WTC11 (cell line): Measurements from ENCODE around the gene ACOT9. TPM values are rescaled to one million over a fixed set of nuclear protein-coding genes. Genes with fewer than 3 reads are reported as not detected.

ENCODE experiments used
- ATAC-seq: fragments of 200-7000 bp; cut with Tn5 transposase; 2 replicates; pipeline ENCODE4 v1.10.0; 2021; ENCODE audit warnings: mild to moderate bottlenecking, moderate library complexity
- CTCF ChIA-PET: fragments of 300-600 bp; sonication (Branson Sonifier 250); formaldehyde crosslinking; loops from one replicate; lab custom pipeline; 2021; ENCODE audit warnings: antibody characterized with exemption; lab: Charles Lee
- POLR2A ChIA-PET: fragments of 350-600 bp; sonication (Branson Sonifier 250); formaldehyde crosslinking; loops from one replicate; lab custom pipeline; 2021; ENCODE audit warnings: antibody characterized with exemption; lab: Charles Lee
- DNase-seq: peaks from one replicate; pipeline ENCODE4 v3.0.0; 2021; ENCODE audit warnings: low spot score
- H3K27ac Mint-ChIP-seq: 2 replicates; pipeline ENCODE4 v1.8.0; 2021; ENCODE audit warnings: mixed read lengths
- H3K27me3 Mint-ChIP-seq: 2 replicates; pipeline ENCODE4 v1.8.0; 2021; ENCODE audit warnings: low read depth, mild to moderate bottlenecking, moderate library complexity, mixed read lengths
- H3K36me3 Mint-ChIP-seq: 2 replicates; pipeline ENCODE4 v1.8.0; 2021; ENCODE audit warnings: mixed read lengths
- H3K4me1 Mint-ChIP-seq: 2 replicates; pipeline ENCODE4 v1.8.0; 2022; ENCODE audit warnings: mixed read lengths
- H3K4me3 Mint-ChIP-seq: 2 replicates; pipeline ENCODE4 v1.8.0; 2021; ENCODE audit warnings: mild to moderate bottlenecking, moderate library complexity, mixed read lengths
- H3K9me3 Mint-ChIP-seq: 2 replicates; pipeline ENCODE4 v1.8.0; 2021; ENCODE audit warnings: mixed read lengths
- ATF1 ChIP-seq: sonication (generic); formaldehyde crosslinking; IDR thresholded peaks from 2 replicates; pipeline ENCODE4 v1.8.1; 2023; ENCODE audit warnings: mild to moderate bottlenecking, moderate library complexity, missing genetic modification reagents
- CDX4 ChIP-seq: fragments of 250-450 bp; sonication (Bioruptor Pico); IDR thresholded peaks from 2 replicates; pipeline ENCODE4 v1.9.0; 2021; ENCODE audit warnings: moderate library complexity, mild to moderate bottlenecking, inconsistent platforms, borderline replicate concordance
- CREB1 ChIP-seq: sonication (generic); formaldehyde crosslinking; IDR thresholded peaks from 2 replicates; pipeline ENCODE4 v1.8.0; 2023; ENCODE audit warnings: mild to moderate bottlenecking, missing genetic modification reagents
- CTCF ChIP-seq: fragments of 200-600 bp; IDR thresholded peaks from 2 replicates; pipeline ENCODE4 v1.8.0; 2022; ENCODE audit warnings: antibody characterized with exemption
- ESRRA ChIP-seq: sonication (generic); formaldehyde crosslinking; IDR thresholded peaks from 2 replicates; pipeline ENCODE4 v1.8.1; 2022; ENCODE audit warnings: mild to moderate bottlenecking, missing genetic modification reagents, borderline replicate concordance
- ETV6 ChIP-seq: sonication (generic); formaldehyde crosslinking; IDR thresholded peaks from 2 replicates; pipeline ENCODE4 v1.8.1; 2022; ENCODE audit warnings: mild to moderate bottlenecking, missing genetic modification reagents
- FOXJ3 ChIP-seq: sonication (generic); formaldehyde crosslinking; IDR thresholded peaks from 2 replicates; pipeline ENCODE4 v1.9.0; 2021; ENCODE audit warnings: missing genetic modification reagents, mild to moderate bottlenecking, borderline replicate concordance
- FOXK1 ChIP-seq: sonication (generic); formaldehyde crosslinking; IDR thresholded peaks from 2 replicates; pipeline ENCODE4 v1.8.0; 2022; ENCODE audit warnings: mild to moderate bottlenecking, moderate library complexity, missing genetic modification reagents
- FOXP1 ChIP-seq: sonication (generic); formaldehyde crosslinking; IDR thresholded peaks from 2 replicates; pipeline ENCODE4 v1.8.0; 2022; ENCODE audit warnings: missing genetic modification reagents, mild to moderate bottlenecking, moderate library complexity, borderline replicate concordance
- GABPB1 ChIP-seq: sonication (generic); formaldehyde crosslinking; IDR thresholded peaks from 2 replicates; pipeline ENCODE4 v1.8.1; 2023; ENCODE audit warnings: mild to moderate bottlenecking, missing genetic modification reagents
- GTF2I ChIP-seq: fragments of 250-450 bp; sonication (Bioruptor Pico); conservative IDR thresholded peaks from 2 replicates; pipeline ENCODE4 v1.4.0; 2021; ENCODE audit warnings: mild to moderate bottlenecking
- HMGXB4 ChIP-seq: sonication (generic); formaldehyde crosslinking; IDR thresholded peaks from 2 replicates; pipeline ENCODE4 v1.8.1; 2023; ENCODE audit warnings: mild to moderate bottlenecking, moderate library complexity, missing genetic modification reagents
- JAZF1 ChIP-seq: fragments of 250-450 bp; sonication (Bioruptor Pico); IDR thresholded peaks from 2 replicates; pipeline ENCODE4 v1.9.0; 2021; ENCODE audit warnings: moderate library complexity, mild to moderate bottlenecking, inconsistent platforms
- KAT7 ChIP-seq: sonication (generic); formaldehyde crosslinking; IDR thresholded peaks from 2 replicates; pipeline ENCODE4 v1.8.1; 2023; ENCODE audit warnings: missing genetic modification reagents, mild to moderate bottlenecking, borderline replicate concordance
- MYBL2 ChIP-seq: sonication (generic); formaldehyde crosslinking; IDR thresholded peaks from 2 replicates; pipeline ENCODE4 v1.8.1; 2023; ENCODE audit warnings: mild to moderate bottlenecking, moderate library complexity, missing genetic modification reagents
- SMAD4 ChIP-seq: sonication (generic); formaldehyde crosslinking; IDR thresholded peaks from 2 replicates; pipeline ENCODE4 v1.8.0; 2022; ENCODE audit warnings: mild to moderate bottlenecking, missing genetic modification reagents
- TCF7 ChIP-seq: sonication (generic); formaldehyde crosslinking; IDR thresholded peaks from 2 replicates; pipeline ENCODE4 v1.8.0; 2022; ENCODE audit warnings: mild to moderate bottlenecking, low read depth, missing genetic modification reagents, moderate library complexity
- TEAD1 ChIP-seq: sonication (generic); formaldehyde crosslinking; IDR thresholded peaks from 2 replicates; pipeline ENCODE4 v1.8.0; 2022; ENCODE audit warnings: mild to moderate bottlenecking, missing genetic modification reagents
- ZNF219 ChIP-seq: sonication (generic); formaldehyde crosslinking; IDR thresholded peaks from 2 replicates; pipeline ENCODE4 v1.8.0; 2023; ENCODE audit warnings: missing genetic modification reagents, mild to moderate bottlenecking, borderline replicate concordance
- ZNF425 ChIP-seq: fragments of 250-450 bp; sonication (Bioruptor Pico); conservative IDR thresholded peaks from 2 replicates; pipeline ENCODE4 v1.9.0; 2021; ENCODE audit warnings: mild to moderate bottlenecking
- ZNF532 ChIP-seq: fragments of 250-450 bp; sonication (Bioruptor Pico); IDR thresholded peaks from 2 replicates; pipeline ENCODE4 v1.9.0; 2021; ENCODE audit warnings: mild to moderate bottlenecking, borderline replicate concordance
- ZSCAN18 ChIP-seq: fragments of 250-450 bp; sonication (Bioruptor Pico); IDR thresholded peaks from 2 replicates; pipeline ENCODE4 v2.1.2; 2022; ENCODE audit warnings: mild to moderate bottlenecking, moderate library complexity
- total RNA-seq: library from RNA; stranded (reverse); gene quantifications from 3 replicates; pipeline ENCODE4 v1.2.3, GENCODE V29; 2021

Gene ACOT9
- total RNA-seq, 1 experiment from 2014 or later: 29.3 TPM

GRCh38 chrX:23732704-23733103 is 10.4 kb downstream of the ACOT9 start:
- CTCF ChIA-PET: no interaction called here

GRCh38 chrX:23731951-23732350 is 11.1 kb downstream of the ACOT9 start:
- ATAC-seq: no peak
- POLR2A ChIA-PET: no interaction called here
- TF ChIP-seq TCF7 (CRISPR knock-in tag): no peak
- no peak for TF ChIP-seq ZNF219 (CRISPR knock-in tag)
- no peak for TF ChIP-seq ATF1 (CRISPR knock-in tag)
- no peak for TF ChIP-seq ZNF425
- no peak for TF ChIP-seq KAT7
- no peak for TF ChIP-seq CREB1 (CRISPR knock-in tag)
- TF ChIP-seq FOXJ3 (CRISPR knock-in tag): no peak
- no peak for TF ChIP-seq ZNF532 (CRISPR knock-in tag)
- TF ChIP-seq CTCF: no peak
- no peak for TF ChIP-seq MYBL2 (CRISPR knock-in tag)
- no peak for TF ChIP-seq SMAD4
- TF ChIP-seq, all 79 proteins: peak for 0
- Mint-ChIP-seq H3K27ac (no peak overlapping the region), H3K4me1 (peaks cover 4% of the 10 kb centered on the region), H3K27me3 (no peaks in the 10 kb centered on the region), H3K4me3 (no peak overlapping the region), H3K36me3 (peaks cover 25% of the 10 kb centered on the region), H3K9me3 (no peaks in the 10 kb centered on the region)
- CTCF ChIA-PET: no interaction called here
- no peak for DNase-seq

More at GRCh38 chrX:23732704-23733103, 10.4 kb downstream of the ACOT9 start:
- Mint-ChIP-seq H3K36me3 (peaks cover 25% of the 10 kb centered on the region), H3K27ac (no peak overlapping the region), H3K4me3 (no peak overlapping the region)
- TF ChIP-seq ETV6 (CRISPR knock-in tag): no peak
- TF ChIP-seq HMGXB4 (CRISPR knock-in tag): no peak
- no peak for TF ChIP-seq ESRRA (CRISPR knock-in tag)
- TF ChIP-seq TEAD1 (CRISPR knock-in tag): no peak
- TF ChIP-seq CDX4 (CRISPR knock-in tag): no peak
- no peak for TF ChIP-seq JAZF1
- no peak for TF ChIP-seq GABPB1 (CRISPR knock-in tag)
- no peak for TF ChIP-seq GTF2I (CRISPR knock-in tag)
- no peak for TF ChIP-seq ZSCAN18 (CRISPR knock-in tag)
- TF ChIP-seq FOXK1: no peak
- TF ChIP-seq FOXP1 (CRISPR knock-in tag): no peak
- TF ChIP-seq, all 79 proteins: peak for 0
- H3K9me3 Mint-ChIP-seq: no peaks in the 10 kb centered on the region
- peaks cover 4% of the 10 kb centered on the region for H3K4me1 Mint-ChIP-seq
- no peaks in the 10 kb centered on the region for H3K27me3 Mint-ChIP-seq
- DNase-seq: no peak
- ATAC-seq: no peak
- POLR2A ChIA-PET: interaction anchor here (1.6 kb wide), 1 partner anchor 11 kb away, joined by 4 read pairs; the partner anchor contains the start of gene ACOT9
